ENCODE data around the gene TRMT44. TPM values are rescaled to one million over a fixed set of nuclear protein-coding genes. Genes with fewer than 3 reads are reported as not detected.
"Not testable (repeated sequence)": the region's sequence is repeated elsewhere in the genome, so short reads cannot be mapped to it uniquely, and the experiment has no call there.

Gene TRMT44
- total RNA-seq, 1 donor from 2014 or later, result 24.5 TPM

GRCh38 chr4:8477095-8477635, 36.6 kb downstream of the TRMT44 start:
- DNase-seq (ENCODE audit: extremely low spot score, unreplicated experiment), result no peak
- H3K4me1 Mint-ChIP-seq (ENCODE audit: unreplicated experiment), result peaks cover 15% of the 10 kb centered on the region
- TF ChIP-seq CTCF (IDR thresholded peaks at IDR 0.05), result no peak

GRCh38 chr4:8477676-8478075, 37.1 kb downstream of the TRMT44 start:
- no peak for DNase-seq (ENCODE audit: extremely low spot score, unreplicated experiment)
- peaks cover 11% of the 10 kb centered on the region for H3K36me3 Mint-ChIP-seq (ENCODE audit: unreplicated experiment)
- no peaks in the 10 kb centered on the region for H3K9me3 Mint-ChIP-seq (ENCODE audit: unreplicated experiment)
- H3K27ac Mint-ChIP-seq (ENCODE audit: unreplicated experiment), result no peak overlapping the region
- peaks cover 10% of the 10 kb centered on the region for H3K4me1 Mint-ChIP-seq (ENCODE audit: unreplicated experiment)
- no peaks in the 10 kb centered on the region for H3K27me3 Mint-ChIP-seq (ENCODE audit: unreplicated experiment)
- TF ChIP-seq CTCF (IDR thresholded peaks at IDR 0.05), result no peak
- H3K4me3 Mint-ChIP-seq (ENCODE audit: unreplicated experiment), result no peak overlapping the region

More at GRCh38 chr4:8477095-8477635, 36.6 kb downstream of the TRMT44 start:
- Mint-ChIP-seq H3K36me3 (ENCODE audit: unreplicated experiment) (peaks cover 11% of the 10 kb centered on the region), H3K27me3 (ENCODE audit: unreplicated experiment) (no peaks in the 10 kb centered on the region), H3K9me3 (ENCODE audit: unreplicated experiment) (no peaks in the 10 kb centered on the region), H3K27ac (ENCODE audit: unreplicated experiment) (no peak overlapping the region), H3K4me3 (ENCODE audit: unreplicated experiment) (no peak overlapping the region)

GRCh38 chr4:8478371-8478770, 37.8 kb downstream of the TRMT44 start:
- DNase-seq (ENCODE audit: extremely low spot score, unreplicated experiment), result no peak

GRCh38 chr4:8478801-8479744, 38.5 kb downstream of the TRMT44 start:
- Mint-ChIP-seq H3K27ac (ENCODE audit: unreplicated experiment) (no peak overlapping the region), H3K4me1 (ENCODE audit: unreplicated experiment) (no peaks in the 10 kb centered on the region), H3K4me3 (ENCODE audit: unreplicated experiment) (no peak overlapping the region), H3K27me3 (ENCODE audit: unreplicated experiment) (no peaks in the 10 kb centered on the region), H3K36me3 (ENCODE audit: unreplicated experiment) (peaks cover 11% of the 10 kb centered on the region), H3K9me3 (ENCODE audit: unreplicated experiment) (no peaks in the 10 kb centered on the region)
- TF ChIP-seq CTCF (IDR thresholded peaks at IDR 0.05), result no peak
- no peak for DNase-seq (ENCODE audit: extremely low spot score, unreplicated experiment)

More at GRCh38 chr4:8478371-8478770, 37.8 kb downstream of the TRMT44 start:
- Mint-ChIP-seq H3K9me3 (ENCODE audit: unreplicated experiment) (no peaks in the 10 kb centered on the region), H3K27ac (ENCODE audit: unreplicated experiment) (no peak overlapping the region), H3K4me1 (ENCODE audit: unreplicated experiment) (peaks cover 3% of the 10 kb centered on the region), H3K36me3 (ENCODE audit: unreplicated experiment) (peaks cover 11% of the 10 kb centered on the region), H3K4me3 (ENCODE audit: unreplicated experiment) (no peak overlapping the region), H3K27me3 (ENCODE audit: unreplicated experiment) (no peaks in the 10 kb centered on the region)
- TF ChIP-seq CTCF (IDR thresholded peaks at IDR 0.05), result no peak

GRCh38 chr4:8480221-8480620, 39.6 kb downstream of the TRMT44 start:
- Mint-ChIP-seq H3K27ac (ENCODE audit: unreplicated experiment) (no peak overlapping the region), H3K27me3 (ENCODE audit: unreplicated experiment) (no peaks in the 10 kb centered on the region), H3K36me3 (ENCODE audit: unreplicated experiment) (peaks cover 11% of the 10 kb centered on the region), H3K4me1 (ENCODE audit: unreplicated experiment) (no peaks in the 10 kb centered on the region), H3K9me3 (ENCODE audit: unreplicated experiment) (no peaks in the 10 kb centered on the region), H3K4me3 (ENCODE audit: unreplicated experiment) (no peak overlapping the region)
- no peak for TF ChIP-seq CTCF (IDR thresholded peaks at IDR 0.05)
- no peak for DNase-seq (ENCODE audit: extremely low spot score, unreplicated experiment)

GRCh38 chr4:8486643-8487042, 46.1 kb downstream of the TRMT44 start:
- DNase-seq (ENCODE audit: extremely low spot score, unreplicated experiment); H3K27ac Mint-ChIP-seq (ENCODE audit: unreplicated experiment); H3K9me3 Mint-ChIP-seq (ENCODE audit: unreplicated experiment); H3K4me1 Mint-ChIP-seq (ENCODE audit: unreplicated experiment); H3K36me3 Mint-ChIP-seq (ENCODE audit: unreplicated experiment); H3K27me3 Mint-ChIP-seq (ENCODE audit: unreplicated experiment); H3K4me3 Mint-ChIP-seq (ENCODE audit: unreplicated experiment): not testable (repeated sequence)

Measured in osteocyte (in vitro differentiated cells).